ENCODE measurements around the gene FUOM. TPM values are rescaled to one million over a fixed set of nuclear protein-coding genes. Genes with fewer than 3 reads are reported as not detected.
"Not testable (repeated sequence)": the region's sequence is repeated elsewhere in the genome, so short reads cannot be mapped to it uniquely, and the experiment has no call there.

FUOM gene
- total RNA-seq, 1 donor from 2014 or later: 13.1 TPM

GRCh38 chr10:133334503-133335245 lies 23.1 kb downstream of the FUOM start:
- DNase-seq (ENCODE audit: low read depth in 2 of 2): no peak

DNA sequence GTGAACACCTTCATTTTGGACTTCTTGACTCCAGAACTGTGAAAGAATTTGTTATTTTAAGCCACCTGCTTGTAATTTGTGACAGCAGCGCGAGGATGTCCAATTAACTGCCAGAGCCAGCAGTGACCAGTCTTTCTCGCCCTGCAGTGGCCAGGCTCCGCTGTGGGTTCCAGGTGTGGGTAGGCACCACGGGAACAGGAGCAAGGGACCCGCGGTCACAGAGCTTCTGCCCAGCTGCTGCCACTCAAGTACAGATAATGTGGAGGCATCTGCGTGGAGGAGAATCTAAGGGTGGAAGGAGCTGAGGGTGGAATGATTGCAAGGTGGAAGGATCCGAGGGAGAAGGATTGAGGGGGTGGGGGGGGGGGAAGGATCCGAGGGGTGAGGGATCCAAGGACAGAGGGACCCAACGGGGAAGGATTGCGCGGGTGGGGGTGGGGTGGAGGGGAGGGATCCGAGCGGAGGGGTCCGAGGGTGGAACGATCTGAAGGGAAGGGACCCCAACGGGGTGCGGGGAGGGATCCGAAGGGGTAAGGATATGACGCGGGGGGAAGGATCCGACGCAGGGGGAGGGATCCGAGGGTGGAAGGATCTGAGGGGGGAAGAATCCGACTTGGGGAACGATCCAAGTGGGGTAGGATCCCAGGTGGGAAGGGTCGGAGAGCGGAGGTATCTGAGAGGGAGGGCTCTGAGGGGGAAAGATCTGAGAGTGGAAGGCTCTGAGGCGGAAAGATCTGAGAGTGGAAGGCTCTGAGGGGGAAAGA lies 24.7 kb downstream of the FUOM start:
- DNase-seq (ENCODE audit: low read depth in 2 of 2): no peak

- DNase-seq (ENCODE audit: low read depth in 2 of 2): peak; percentile 78 to 87
Observed at GRCh38 chr10:133329491-133330202, 28.2 kb downstream of the FUOM start.

DNA sequence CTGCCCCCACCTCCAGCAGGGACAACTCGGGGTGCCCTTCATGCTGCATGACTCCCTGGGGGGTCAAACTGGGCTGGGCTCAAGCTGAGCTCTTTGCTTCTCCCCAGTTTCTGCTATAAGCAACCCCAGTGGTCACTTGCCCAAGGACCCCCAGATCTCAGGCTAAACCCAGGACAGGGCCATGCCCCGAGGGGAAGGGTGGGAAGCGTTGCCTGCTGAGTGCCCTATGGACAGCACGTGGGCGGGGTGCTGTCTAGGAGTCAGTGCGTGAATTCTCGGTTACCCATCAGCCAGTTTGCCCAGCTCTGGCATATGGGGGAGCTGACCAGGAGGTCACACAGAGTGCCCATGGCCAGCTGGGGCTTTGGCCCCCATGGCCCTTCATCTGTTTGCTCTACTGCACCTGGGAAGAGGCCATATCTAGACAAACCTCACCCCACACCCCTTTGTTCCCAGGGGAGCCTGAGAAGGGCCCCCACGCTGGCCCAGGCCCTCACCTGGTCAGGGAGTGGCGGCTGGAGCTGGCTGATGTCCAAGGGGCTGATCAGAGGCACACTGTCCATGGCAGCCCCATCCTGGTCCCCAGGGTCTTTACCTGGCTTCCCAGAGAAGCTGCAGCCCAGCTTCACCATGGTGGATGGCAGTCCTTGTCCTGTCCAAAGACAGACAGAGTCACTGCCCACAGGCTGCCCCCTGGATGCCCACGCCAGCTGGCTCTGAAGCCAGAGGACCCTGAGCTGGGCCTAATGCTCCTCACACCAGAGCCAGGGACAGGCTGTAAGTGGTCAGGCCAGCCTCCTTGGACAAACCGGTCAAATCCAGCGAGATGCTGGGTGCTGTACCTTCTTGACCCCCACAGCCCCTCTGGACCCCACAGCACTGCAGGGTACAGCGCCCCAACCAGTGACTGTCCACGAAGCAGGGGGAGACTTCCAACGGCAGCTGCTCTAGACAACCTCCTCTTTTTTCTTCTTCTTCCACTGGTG lies 29.2 kb downstream of the FUOM start:
- DNase-seq (ENCODE audit: low read depth in 2 of 2): no peak

- no peak for DNase-seq (ENCODE audit: low read depth in 2 of 2)
Observed at GRCh38 chr10:133327651-133328357, 30.0 kb downstream of the FUOM start.

GRCh38 chr10:133326745-133327650 lies 30.8 kb downstream of the FUOM start:
- no peak for DNase-seq (ENCODE audit: low read depth in 2 of 2)

DNA sequence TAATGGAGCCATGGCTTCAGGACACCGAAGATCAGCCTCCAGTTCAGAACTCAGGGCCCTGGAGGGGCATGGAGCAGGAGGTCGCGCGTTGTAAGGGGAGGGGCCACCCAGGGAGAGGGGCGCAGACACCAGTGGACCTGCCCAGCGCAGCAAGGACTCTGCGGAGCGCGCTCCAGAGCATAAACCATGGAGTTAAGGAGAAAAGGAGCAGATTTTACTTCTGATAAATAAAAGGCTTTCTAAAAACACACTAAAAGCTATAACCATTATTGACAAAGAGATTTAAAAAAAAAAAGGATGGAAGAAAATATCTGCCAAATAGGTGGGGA lies 31.6 kb downstream of the FUOM start:
- no peak for DNase-seq (ENCODE audit: low read depth in 2 of 2)

DNA sequence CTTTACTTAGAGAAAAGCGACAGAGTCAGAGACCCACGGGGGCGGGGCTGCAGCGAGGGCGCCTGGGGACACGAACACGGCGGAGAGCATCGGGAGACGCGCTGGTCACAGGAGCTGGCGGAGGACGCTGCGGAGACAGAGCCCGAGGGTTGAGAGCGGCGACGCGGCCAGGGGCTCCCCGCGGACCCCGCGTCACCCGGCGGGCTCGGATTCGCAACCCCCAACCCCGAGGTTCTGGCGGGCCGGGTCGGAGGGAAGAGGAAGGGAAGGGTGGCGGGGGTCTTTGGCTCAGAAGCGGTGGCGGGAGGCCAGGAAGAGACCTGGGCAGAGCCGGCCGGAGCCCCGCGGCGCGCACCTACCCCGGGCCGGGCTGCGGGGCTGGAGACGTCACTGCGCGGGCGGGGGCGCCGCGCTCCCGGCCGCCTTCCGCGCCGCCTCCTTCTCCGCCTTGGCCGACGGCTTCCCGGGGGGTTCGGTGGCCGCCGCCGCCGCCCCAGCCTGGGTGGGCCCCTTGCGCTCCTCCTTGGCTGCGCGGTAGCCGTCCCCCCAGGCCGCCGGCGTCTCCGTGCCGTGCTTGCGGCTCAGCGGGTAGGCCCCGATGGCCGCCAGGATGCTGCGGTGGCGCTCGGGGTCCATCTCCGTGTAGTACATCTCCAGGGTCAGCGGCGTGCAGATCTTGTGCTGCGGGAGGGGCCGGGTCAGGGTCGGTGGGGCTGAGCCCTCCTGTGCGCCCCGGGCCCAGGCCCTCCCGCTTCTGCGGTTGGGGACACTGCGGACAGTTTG lies 32.2 kb downstream of the FUOM start:
- no peak for DNase-seq (ENCODE audit: low read depth in 2 of 2)

DNA sequence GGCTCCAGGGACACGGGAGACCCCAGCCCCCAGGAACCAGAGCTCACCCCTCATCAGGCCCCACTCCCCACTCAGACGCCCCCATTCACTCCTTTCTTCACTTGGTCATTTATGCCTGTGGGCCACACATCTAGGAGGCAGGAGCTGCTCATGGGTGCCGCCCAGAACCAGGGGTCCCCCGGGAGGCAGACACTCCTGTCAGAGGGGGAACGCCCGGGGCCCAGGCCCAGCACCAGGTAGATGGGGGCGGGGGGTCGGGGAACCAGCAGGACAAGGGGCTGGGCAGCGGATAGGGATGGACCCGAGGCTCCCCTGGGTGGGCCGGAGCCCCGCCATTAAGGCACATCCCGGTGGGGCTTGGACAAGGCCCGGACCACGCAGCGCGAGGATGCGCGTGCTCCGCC lies 33.0 kb downstream of the FUOM start:
- DNase-seq (ENCODE audit: low read depth in 2 of 2): no peak

GRCh38 chr10:133324198-133324792 lies 33.5 kb downstream of the FUOM start:
- peak; percentile 27 to 66 for DNase-seq (ENCODE audit: low read depth in 2 of 2)

DNA sequence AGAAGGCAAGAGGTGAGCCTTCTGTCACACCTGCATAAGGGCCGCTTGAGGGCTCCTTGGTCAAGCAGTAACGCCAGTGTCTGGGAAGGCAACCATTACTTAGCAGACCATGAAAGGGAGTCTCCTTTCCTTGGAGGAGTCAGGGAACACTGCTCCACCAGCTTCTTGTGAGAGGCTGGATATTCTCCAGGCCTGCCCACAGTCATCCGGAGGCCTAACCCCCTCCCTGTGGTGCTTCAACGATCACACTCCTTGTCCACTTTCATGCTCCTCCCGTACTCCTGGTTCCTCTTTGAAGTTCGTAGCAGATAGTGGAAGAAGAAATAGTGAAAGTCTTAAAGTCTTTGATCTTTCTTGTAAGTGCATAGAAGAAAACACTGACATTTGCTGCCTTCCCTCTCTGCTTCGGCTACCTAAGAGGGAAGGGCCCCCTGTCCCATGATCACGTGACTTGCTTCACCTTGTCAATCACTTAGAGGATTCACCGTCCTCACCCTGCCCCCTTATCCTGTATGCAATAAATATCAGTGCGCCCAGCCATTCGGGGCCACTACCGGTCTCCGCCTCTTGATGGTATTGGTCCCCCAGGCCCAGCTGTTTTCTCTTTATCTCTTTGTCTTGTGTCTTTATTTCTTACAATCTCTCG lies 35.6 kb downstream of the FUOM start:
- DNase-seq (ENCODE audit: low read depth in 2 of 2): not testable (repeated sequence)

- not testable (repeated sequence) for DNase-seq (ENCODE audit: low read depth in 2 of 2)
Observed at GRCh38 chr10:133320852-133321422, 36.9 kb downstream of the FUOM start.

DNA sequence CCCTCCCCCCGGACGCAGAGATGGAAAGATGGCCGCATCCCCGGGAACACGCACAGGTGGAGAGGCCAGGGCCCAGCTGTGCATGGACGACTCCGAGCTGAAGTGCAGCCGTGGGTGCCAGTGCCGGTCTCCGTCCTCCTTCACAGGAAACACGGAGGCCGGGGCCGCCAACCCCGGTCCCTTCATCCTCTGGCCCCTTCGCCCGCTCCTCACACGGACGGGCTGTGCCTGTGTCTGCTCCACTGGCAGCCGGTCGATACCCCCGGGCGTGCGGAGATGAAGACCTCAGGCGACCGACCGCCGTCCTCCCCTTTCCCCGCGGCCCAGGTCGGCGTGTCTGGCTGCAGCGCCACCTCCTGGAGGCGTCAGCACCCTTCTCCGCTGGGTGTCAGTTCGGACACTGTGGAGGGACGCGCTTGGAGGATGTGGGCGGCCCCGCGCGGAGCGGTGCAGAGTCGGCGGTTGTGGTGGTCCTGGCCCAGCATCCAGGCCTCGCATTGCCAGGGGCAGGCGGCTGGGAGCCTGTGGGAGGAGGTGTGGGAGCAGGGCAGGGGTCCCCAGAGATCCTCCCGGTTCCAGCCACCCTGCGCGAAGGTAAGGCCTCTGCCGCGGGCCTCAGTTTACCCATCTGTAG lies 39.2 kb downstream of the FUOM start:
- DNase-seq (ENCODE audit: low read depth in 2 of 2): peak; percentile 59 to 64

- DNase-seq (ENCODE audit: low read depth in 2 of 2): no peak
Observed at GRCh38 chr10:133316732-133317131, 41.1 kb downstream of the FUOM start.

DNA sequence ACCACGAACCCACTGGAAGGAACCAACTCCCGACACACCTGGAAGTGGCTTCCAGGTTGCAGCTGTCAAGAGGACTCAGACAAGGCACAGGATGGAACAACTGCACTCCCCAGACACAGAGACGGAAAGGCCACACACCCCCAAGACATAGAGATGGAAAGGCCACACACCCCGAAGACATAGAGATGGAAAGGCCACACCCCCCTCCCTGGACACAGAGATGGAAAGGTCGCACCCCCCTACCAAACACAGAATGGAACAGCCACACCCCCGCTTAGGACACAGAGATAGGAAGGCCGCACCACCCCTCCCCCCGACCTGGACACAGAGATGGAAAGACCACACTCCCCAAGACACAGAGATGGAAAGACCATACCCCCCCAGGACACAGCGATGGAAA lies 41.6 kb downstream of the FUOM start:
- no peak for DNase-seq (ENCODE audit: low read depth in 2 of 2)

DNA sequence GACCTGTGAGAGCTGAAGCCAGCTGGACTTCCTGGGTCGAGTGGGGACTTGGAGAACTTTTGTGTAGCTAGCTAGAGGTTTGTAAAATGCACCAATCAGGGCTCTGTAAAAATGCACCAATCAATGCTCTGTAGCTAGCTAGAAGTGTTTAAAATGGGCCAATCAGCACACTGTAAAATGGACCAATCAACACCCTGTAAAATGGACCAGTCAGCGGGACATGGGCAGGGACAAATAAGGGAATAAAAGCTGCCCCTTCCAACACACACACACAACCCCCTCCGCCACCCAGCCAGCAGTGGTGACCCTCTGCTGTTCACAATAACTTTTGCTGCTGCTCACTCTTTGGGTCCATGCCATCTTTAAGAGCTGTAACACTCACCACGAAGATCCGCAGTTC lies 42.0 kb downstream of the FUOM start:
- DNase-seq (ENCODE audit: low read depth in 2 of 2): no peak

GRCh38 chr10:133314911-133315310 lies 42.9 kb downstream of the FUOM start:
- no peak for DNase-seq (ENCODE audit: low read depth in 2 of 2)

All from lung microvascular endothelial cell (primary cell).